Esophagus muscularis mucosa (tissue), 3 donors: ENCODE results near the gene GMEB2.

Experiments
- CTCF ChIP-seq, 3 experiments: fragments of 200-600 bp in 2 of 3; fragments of 450-650 bp in 1 of 3; sonication (generic) in 2 of 3; IDR thresholded peaks; one replicate each; pipeline ENCODE4 v1.5.1; 2017 to 2019; ENCODE audit warnings: antibody characterized with exemption in 3 of 3, mild to moderate bottlenecking in 2 of 3, moderate library complexity in 1 of 3
- EP300 ChIP-seq: sonication (generic); formaldehyde crosslinking; IDR thresholded peaks from one replicate; pipeline ENCODE4 v1.6.1; 2017; ENCODE audit warnings: antibody characterized with exemption

GRCh38 chr20:63668351-63668750 is 41.5 kb upstream of the GMEB2 start:
- no peak for TF ChIP-seq EP300
- no peak for TF ChIP-seq CTCF (IDR thresholded peaks at IDR 0.05)
